Erythroblast (primary cell): ENCODE results near the gene PROX1.

ENCODE experiments used
- GATA1 ChIP-seq: IDR thresholded peaks from 2 replicates; pipeline ENCODE4 v1.6.1; 2011; ENCODE audit warnings: low read depth, mild to moderate bottlenecking, control low read depth, low read length, moderate library complexity
- POLR2A ChIP-seq: IDR thresholded peaks from 2 replicates; pipeline ENCODE4 v1.6.1; 2011; ENCODE audit warnings: mild to moderate bottlenecking, low read length

DNA sequence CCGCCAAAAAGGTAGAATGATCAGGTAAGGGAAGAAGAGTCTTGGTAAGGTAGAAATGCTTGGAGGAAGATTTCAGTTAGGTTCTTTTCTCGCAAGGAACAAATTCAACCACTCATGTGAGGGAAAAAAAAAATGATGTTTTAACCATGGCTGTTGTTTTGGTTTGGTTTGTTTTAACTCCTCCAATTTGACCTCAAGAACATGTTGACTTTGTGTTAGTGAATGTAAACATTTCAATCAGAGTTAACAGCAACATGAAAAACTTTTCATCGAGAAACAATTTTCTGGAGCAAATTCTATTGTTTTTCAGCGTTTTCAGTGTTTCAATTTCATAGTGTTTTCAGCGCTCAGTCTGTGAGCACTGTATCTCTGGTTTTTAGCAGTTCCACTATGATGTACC is 49.0 kb upstream of the PROX1 start:
- TF ChIP-seq POLR2A = no peak
- TF ChIP-seq GATA1 = no peak
